Measurements from ENCODE around the gene MAD1L1.

- no peak for TF ChIP-seq CTCF (IDR thresholded peaks at IDR 0.05; ENCODE audit: insufficient read depth, low read length, poor library complexity, severe bottlenecking)
- TF ChIP-seq EZH2phosphoT487 (conservative IDR thresholded peaks at IDR 0.05; ENCODE audit: low read length), result no peak
These were observed 288.7 kb downstream of the MAD1L1 start for GRCh38 chr7:1943933-1944618.
